Measurements from ENCODE around the gene PACS1. TPM values are rescaled to one million over a fixed set of nuclear protein-coding genes. Genes with fewer than 3 reads are reported as not detected.

Gene PACS1
- total RNA-seq, 1 donor from 2014 or later = 75.6 TPM

- no peak overlapping the region for H3K4me3 Mint-ChIP-seq (ENCODE audit: low read depth)
- H3K27me3 Mint-ChIP-seq (ENCODE audit: low read depth) = no peaks in the 10 kb centered on the region
- H3K27ac Mint-ChIP-seq = no peak overlapping the region
- peaks cover 4% of the 10 kb centered on the region for H3K9me3 Mint-ChIP-seq
- peaks cover 17% of the 10 kb centered on the region for H3K4me1 Mint-ChIP-seq (ENCODE audit: low read depth)
- intact Hi-C loops (cut with micrococcal nuclease) = no loop called here
- H3K36me3 Mint-ChIP-seq (ENCODE audit: low read depth) = peaks cover 11% of the 10 kb centered on the region
- DNase-seq (ENCODE audit: low spot score) = no peak
Observed at GRCh38 chr11:66150725-66151124, 80.7 kb downstream of the PACS1 start.

- Mint-ChIP-seq H3K36me3 (ENCODE audit: low read depth) (peaks cover 8% of the 10 kb centered on the region), H3K9me3 (peaks cover 3% of the 10 kb centered on the region), H3K27ac (no peak overlapping the region), H3K4me1 (ENCODE audit: low read depth) (peaks cover 19% of the 10 kb centered on the region), H3K4me3 (ENCODE audit: low read depth) (no peak overlapping the region), H3K27me3 (ENCODE audit: low read depth) (no peaks in the 10 kb centered on the region)
- intact Hi-C loops (cut with micrococcal nuclease) = no loop called here
- no peak for DNase-seq (ENCODE audit: low spot score)
Observed at GRCh38 chr11:66151273-66151672, 81.2 kb downstream of the PACS1 start.

GRCh38 chr11:66154109-66154508 is 84.0 kb downstream of the PACS1 start:
- Mint-ChIP-seq H3K27me3 (ENCODE audit: low read depth) (no peaks in the 10 kb centered on the region), H3K4me1 (ENCODE audit: low read depth) (peaks cover 26% of the 10 kb centered on the region), H3K4me3 (ENCODE audit: low read depth) (no peak overlapping the region), H3K9me3 (no peaks in the 10 kb centered on the region), H3K27ac (no peak overlapping the region), H3K36me3 (ENCODE audit: low read depth) (peaks cover 5% of the 10 kb centered on the region)
- intact Hi-C loops (cut with micrococcal nuclease) = no loop called here
- DNase-seq (ENCODE audit: low spot score) = no peak

GRCh38 chr11:66155387-66156073 is 85.5 kb downstream of the PACS1 start:
- intact Hi-C loops (cut with micrococcal nuclease) = no loop called here
- Mint-ChIP-seq H3K27ac (no peak overlapping the region), H3K4me1 (ENCODE audit: low read depth) (peaks cover 24% of the 10 kb centered on the region)

GRCh38 chr11:66157182-66157864 is 87.3 kb downstream of the PACS1 start:
- peaks cover 15% of the 10 kb centered on the region for H3K4me1 Mint-ChIP-seq (ENCODE audit: low read depth)
- no peaks in the 10 kb centered on the region for H3K36me3 Mint-ChIP-seq (ENCODE audit: low read depth)
- H3K4me3 Mint-ChIP-seq (ENCODE audit: low read depth) = no peak overlapping the region
- intact Hi-C loops (cut with micrococcal nuclease) = no loop called here
- no peak overlapping the region for H3K27ac Mint-ChIP-seq
- no peaks in the 10 kb centered on the region for H3K9me3 Mint-ChIP-seq
- H3K27me3 Mint-ChIP-seq (ENCODE audit: low read depth) = no peaks in the 10 kb centered on the region
- DNase-seq (ENCODE audit: low spot score) = no peak

More at GRCh38 chr11:66155387-66156073, 85.5 kb downstream of the PACS1 start:
- no peaks in the 10 kb centered on the region for H3K27me3 Mint-ChIP-seq (ENCODE audit: low read depth)
- peaks cover 5% of the 10 kb centered on the region for H3K36me3 Mint-ChIP-seq (ENCODE audit: low read depth)
- H3K4me3 Mint-ChIP-seq (ENCODE audit: low read depth) = no peak overlapping the region
- no peaks in the 10 kb centered on the region for H3K9me3 Mint-ChIP-seq
- no peak for DNase-seq (ENCODE audit: low spot score)

GRCh38 chr11:66158156-66158555 is 88.1 kb downstream of the PACS1 start:
- intact Hi-C loops (cut with micrococcal nuclease) = no loop called here
- Mint-ChIP-seq H3K9me3 (no peaks in the 10 kb centered on the region), H3K27ac (no peak overlapping the region), H3K4me3 (ENCODE audit: low read depth) (no peak overlapping the region), H3K4me1 (ENCODE audit: low read depth) (peaks cover 15% of the 10 kb centered on the region), H3K27me3 (ENCODE audit: low read depth) (no peaks in the 10 kb centered on the region), H3K36me3 (ENCODE audit: low read depth) (no peaks in the 10 kb centered on the region)
- no peak for DNase-seq (ENCODE audit: low spot score)

- intact Hi-C loops (cut with micrococcal nuclease) = no loop called here
- H3K27ac Mint-ChIP-seq = no peak overlapping the region
- H3K4me3 Mint-ChIP-seq (ENCODE audit: low read depth) = no peak overlapping the region
- DNase-seq (ENCODE audit: low spot score) = no peak
- H3K36me3 Mint-ChIP-seq (ENCODE audit: low read depth) = no peaks in the 10 kb centered on the region
- no peaks in the 10 kb centered on the region for H3K9me3 Mint-ChIP-seq
- peaks cover 15% of the 10 kb centered on the region for H3K4me1 Mint-ChIP-seq (ENCODE audit: low read depth)
- no peaks in the 10 kb centered on the region for H3K27me3 Mint-ChIP-seq (ENCODE audit: low read depth)
Observed at GRCh38 chr11:66159324-66159984, 89.4 kb downstream of the PACS1 start.

- Mint-ChIP-seq H3K4me1 (ENCODE audit: low read depth) (peaks cover 12% of the 10 kb centered on the region), H3K9me3 (no peaks in the 10 kb centered on the region), H3K4me3 (ENCODE audit: low read depth) (no peak overlapping the region), H3K27ac (no peak overlapping the region), H3K36me3 (ENCODE audit: low read depth) (no peaks in the 10 kb centered on the region), H3K27me3 (ENCODE audit: low read depth) (no peaks in the 10 kb centered on the region)
- intact Hi-C loops (cut with micrococcal nuclease) = no loop called here
- no peak for DNase-seq (ENCODE audit: low spot score)
Observed at GRCh38 chr11:66160709-66161108, 90.6 kb downstream of the PACS1 start.

- peaks cover 4% of the 10 kb centered on the region for H3K36me3 Mint-ChIP-seq (ENCODE audit: low read depth)
- peaks cover 5% of the 10 kb centered on the region for H3K4me1 Mint-ChIP-seq (ENCODE audit: low read depth)
Observed at GRCh38 chr11:66168289-66168688, 98.2 kb downstream of the PACS1 start.

GRCh38 chr11:66172146-66172545 is 102.1 kb downstream of the PACS1 start:
- no peak for DNase-seq (ENCODE audit: low spot score)
- no peak overlapping the region for H3K27ac Mint-ChIP-seq
- no peaks in the 10 kb centered on the region for H3K27me3 Mint-ChIP-seq (ENCODE audit: low read depth)
- H3K9me3 Mint-ChIP-seq = no peaks in the 10 kb centered on the region
- H3K36me3 Mint-ChIP-seq (ENCODE audit: low read depth) = peaks cover 4% of the 10 kb centered on the region
- no peak overlapping the region for H3K4me3 Mint-ChIP-seq (ENCODE audit: low read depth)
- intact Hi-C loops (cut with micrococcal nuclease) = no loop called here
- H3K4me1 Mint-ChIP-seq (ENCODE audit: low read depth) = peaks cover 8% of the 10 kb centered on the region

More at GRCh38 chr11:66168289-66168688, 98.2 kb downstream of the PACS1 start:
- Mint-ChIP-seq H3K4me3 (ENCODE audit: low read depth) (no peak overlapping the region), H3K9me3 (no peaks in the 10 kb centered on the region), H3K27ac (no peak overlapping the region), H3K27me3 (ENCODE audit: low read depth) (no peaks in the 10 kb centered on the region)
- intact Hi-C loops (cut with micrococcal nuclease) = no loop called here
- DNase-seq (ENCODE audit: low spot score) = no peak

GRCh38 chr11:66176650-66177049 is 106.6 kb downstream of the PACS1 start:
- no peak overlapping the region for H3K27ac Mint-ChIP-seq
- intact Hi-C loops (cut with micrococcal nuclease) = no loop called here
- no peaks in the 10 kb centered on the region for H3K27me3 Mint-ChIP-seq (ENCODE audit: low read depth)
- H3K9me3 Mint-ChIP-seq = no peaks in the 10 kb centered on the region
- H3K4me1 Mint-ChIP-seq (ENCODE audit: low read depth) = peaks cover 8% of the 10 kb centered on the region
- no peak overlapping the region for H3K4me3 Mint-ChIP-seq (ENCODE audit: low read depth)
- H3K36me3 Mint-ChIP-seq (ENCODE audit: low read depth) = peaks cover 4% of the 10 kb centered on the region
- no peak for DNase-seq (ENCODE audit: low spot score)

GRCh38 chr11:66178183-66178582 is 108.1 kb downstream of the PACS1 start:
- H3K36me3 Mint-ChIP-seq (ENCODE audit: low read depth) = no peaks in the 10 kb centered on the region
- H3K9me3 Mint-ChIP-seq = no peaks in the 10 kb centered on the region
- H3K27me3 Mint-ChIP-seq (ENCODE audit: low read depth) = no peaks in the 10 kb centered on the region
- peaks cover 3% of the 10 kb centered on the region for H3K4me1 Mint-ChIP-seq (ENCODE audit: low read depth)
- H3K27ac Mint-ChIP-seq = no peak overlapping the region
- intact Hi-C loops (cut with micrococcal nuclease) = no loop called here
- DNase-seq (ENCODE audit: low spot score) = no peak
- no peak overlapping the region for H3K4me3 Mint-ChIP-seq (ENCODE audit: low read depth)

GRCh38 chr11:66178871-66179270 is 108.8 kb downstream of the PACS1 start:
- intact Hi-C loops (cut with micrococcal nuclease) = no loop called here
- Mint-ChIP-seq H3K27me3 (ENCODE audit: low read depth) (no peaks in the 10 kb centered on the region), H3K4me1 (ENCODE audit: low read depth) (peaks cover 3% of the 10 kb centered on the region), H3K9me3 (no peaks in the 10 kb centered on the region), H3K36me3 (ENCODE audit: low read depth) (no peaks in the 10 kb centered on the region), H3K4me3 (ENCODE audit: low read depth) (no peak overlapping the region), H3K27ac (no peak overlapping the region)
- no peak for DNase-seq (ENCODE audit: low spot score)

Data from activated T-helper 2 cell treated with anti-CD3 and anti-CD28 coated beads, Interferon-gamma antibody, Interleukin-2, Interleukin-4, amounts not matched to agents 10 μg/mL and 5 μg/mL and 100 μg/mL, durations not matched to agents 14 hours and 24 hours and 36 hours (primary cell).